UCSD-AML1 (cell line): ENCODE data around the gene ZDHHC11.
"Not testable (repeated sequence)": the region's sequence is repeated elsewhere in the genome, so short reads cannot be mapped to it uniquely, and the experiment has no call there.

ENCODE experiments used
- DNase-seq: peaks from one replicate; lab custom pipeline; 2025; ENCODE audit not compliant: unreplicated experiment; lab: John Stamatoyannopoulos, UW

Gene ZDHHC11

DNA sequence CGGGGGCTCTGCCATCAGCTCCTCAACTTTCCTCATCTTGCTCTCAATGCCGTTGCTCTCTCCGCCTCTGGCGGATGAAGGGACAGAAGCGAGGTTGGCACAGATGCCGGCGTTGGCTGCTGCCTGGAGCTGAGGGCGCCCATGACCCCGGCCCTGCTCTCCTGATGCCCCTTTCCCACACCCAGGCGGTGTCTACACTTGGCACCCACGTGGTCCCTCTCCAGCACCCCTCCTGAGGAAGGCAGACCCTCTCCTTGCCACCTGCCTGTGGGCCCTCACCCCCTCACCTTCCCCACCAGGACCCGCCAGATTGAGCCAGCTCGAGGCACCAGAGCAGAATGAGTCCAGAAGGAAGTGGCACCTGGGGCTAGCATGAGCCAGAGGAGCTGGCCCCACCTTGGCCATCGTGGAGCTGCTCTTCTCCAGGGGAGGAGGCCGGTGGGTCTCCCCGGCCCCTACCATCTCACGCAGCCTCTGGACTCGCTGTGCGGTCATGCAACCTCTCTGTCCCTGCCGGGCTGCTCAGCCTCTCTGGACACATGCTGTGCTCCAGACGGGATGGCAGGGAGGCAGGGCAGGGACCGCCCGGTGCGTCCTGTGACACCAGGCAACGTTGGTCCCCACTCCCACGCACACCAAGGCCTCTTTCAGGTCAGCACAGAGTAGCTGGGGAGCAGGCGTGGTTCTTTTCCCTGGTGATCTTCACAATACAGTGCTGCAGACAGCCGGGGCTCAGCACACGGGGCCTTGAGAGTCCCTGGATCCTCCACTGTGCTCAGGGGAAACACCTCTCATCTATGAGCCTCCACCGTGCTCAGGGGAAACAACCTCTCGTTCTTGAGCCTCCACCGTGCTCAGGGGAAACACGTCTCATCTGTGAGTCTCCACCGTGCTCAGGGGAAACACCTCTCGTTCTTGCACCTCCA lies 4.8 kb downstream of the ZDHHC11 start:
- DNase-seq: not testable (repeated sequence)

- not testable (repeated sequence) for DNase-seq
Measured at GRCh38 chr5:845031-845675, 5.6 kb downstream of the ZDHHC11 start.

GRCh38 chr5:844426-844825 lies 6.4 kb downstream of the ZDHHC11 start:
- not testable (repeated sequence) for DNase-seq

GRCh38 chr5:843926-844325 lies 6.9 kb downstream of the ZDHHC11 start:
- not testable (repeated sequence) for DNase-seq

- not testable (repeated sequence) for DNase-seq
Measured at GRCh38 chr5:843371-843770, 7.4 kb downstream of the ZDHHC11 start.

GRCh38 chr5:842402-843221 lies 8.2 kb downstream of the ZDHHC11 start:
- not testable (repeated sequence) for DNase-seq

DNA sequence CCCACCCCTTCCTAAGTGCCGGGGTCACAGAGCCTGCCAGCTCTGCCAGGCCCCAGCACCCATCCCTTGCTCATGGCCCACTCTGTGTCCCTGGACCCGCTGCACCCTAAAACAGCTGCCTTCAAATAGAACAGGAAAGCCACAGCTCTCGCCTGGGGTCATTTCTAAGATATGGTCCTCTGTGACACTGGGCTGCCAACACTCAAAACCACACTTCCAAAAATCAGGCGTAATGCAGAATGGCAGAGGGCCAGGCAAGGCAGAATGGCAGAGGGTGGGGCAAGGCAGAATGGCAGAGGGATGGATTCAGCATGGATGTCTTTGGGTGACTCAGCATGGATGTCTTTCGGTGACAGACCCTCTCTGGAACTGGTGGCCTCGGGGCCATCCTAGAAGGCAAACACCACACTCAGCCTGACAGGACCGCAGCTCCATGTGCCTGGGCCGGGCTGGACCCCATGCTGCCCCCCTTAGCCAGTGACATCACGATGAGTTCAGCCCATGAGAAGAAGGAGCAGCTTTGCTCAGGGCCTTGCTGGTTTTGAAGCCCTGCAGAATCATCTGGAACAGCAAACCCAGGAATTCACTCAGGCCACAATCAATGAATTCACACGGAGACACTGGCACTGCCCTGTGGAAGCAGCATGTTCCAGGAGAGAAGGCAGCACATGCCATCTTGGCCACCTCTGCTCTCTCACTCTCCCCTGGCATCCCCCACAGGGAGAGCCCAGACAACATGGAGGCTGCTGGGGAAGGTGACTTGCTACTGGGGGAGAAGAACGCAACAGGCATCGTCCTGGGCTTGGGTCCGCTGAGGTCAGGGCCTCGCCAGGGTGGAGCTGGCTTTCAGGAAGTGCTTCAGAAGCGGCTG lies 9.0 kb downstream of the ZDHHC11 start:
- DNase-seq: not testable (repeated sequence)

GRCh38 chr5:840974-841435 lies 9.8 kb downstream of the ZDHHC11 start:
- not testable (repeated sequence) for DNase-seq

DNA sequence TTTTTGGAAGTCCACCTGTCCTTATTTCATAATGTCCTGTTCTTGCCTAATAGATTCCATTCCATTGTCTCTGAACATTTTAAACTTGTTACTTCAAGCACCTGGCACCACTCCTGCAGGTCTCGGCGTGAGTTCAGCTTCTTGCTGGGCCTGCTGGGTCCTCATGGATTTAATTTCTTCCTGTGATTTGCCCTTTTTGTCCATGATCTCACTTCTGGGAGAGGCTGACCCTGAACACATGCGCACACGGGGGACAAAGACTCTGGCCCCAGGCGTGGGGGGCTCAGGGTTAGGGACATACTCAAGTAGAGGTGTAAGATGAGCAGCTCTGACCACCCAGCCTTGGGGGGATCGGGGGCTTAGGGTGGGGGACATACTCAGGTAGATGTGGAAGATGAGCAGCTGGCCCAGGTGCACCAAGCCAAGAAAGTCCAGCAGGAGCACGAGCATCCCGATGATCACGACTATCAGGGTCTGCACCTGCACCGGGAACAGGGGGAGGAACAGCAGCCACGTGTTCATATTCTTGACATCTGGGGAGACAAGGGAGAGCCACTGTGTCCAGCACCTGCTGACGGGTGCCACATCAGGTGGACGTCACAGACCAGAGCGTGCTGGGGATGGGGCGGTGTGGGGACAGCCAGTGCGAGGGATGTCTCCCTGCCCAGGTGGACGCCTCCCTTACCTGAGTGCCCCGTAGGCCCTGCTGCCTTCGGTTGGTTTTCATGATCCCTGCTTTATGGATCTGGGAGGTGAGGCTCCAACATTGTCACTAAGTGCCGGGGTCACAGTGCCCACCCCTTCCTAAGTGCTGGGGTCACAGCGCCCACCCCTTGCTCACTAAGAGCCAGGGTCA lies 10.4 kb downstream of the ZDHHC11 start:
- DNase-seq: not testable (repeated sequence)

GRCh38 chr5:838431-838851 lies 12.3 kb downstream of the ZDHHC11 start:
- DNase-seq: not testable (repeated sequence)

GRCh38 chr5:837621-838121 lies 13.1 kb downstream of the ZDHHC11 start:
- not testable (repeated sequence) for DNase-seq

DNA sequence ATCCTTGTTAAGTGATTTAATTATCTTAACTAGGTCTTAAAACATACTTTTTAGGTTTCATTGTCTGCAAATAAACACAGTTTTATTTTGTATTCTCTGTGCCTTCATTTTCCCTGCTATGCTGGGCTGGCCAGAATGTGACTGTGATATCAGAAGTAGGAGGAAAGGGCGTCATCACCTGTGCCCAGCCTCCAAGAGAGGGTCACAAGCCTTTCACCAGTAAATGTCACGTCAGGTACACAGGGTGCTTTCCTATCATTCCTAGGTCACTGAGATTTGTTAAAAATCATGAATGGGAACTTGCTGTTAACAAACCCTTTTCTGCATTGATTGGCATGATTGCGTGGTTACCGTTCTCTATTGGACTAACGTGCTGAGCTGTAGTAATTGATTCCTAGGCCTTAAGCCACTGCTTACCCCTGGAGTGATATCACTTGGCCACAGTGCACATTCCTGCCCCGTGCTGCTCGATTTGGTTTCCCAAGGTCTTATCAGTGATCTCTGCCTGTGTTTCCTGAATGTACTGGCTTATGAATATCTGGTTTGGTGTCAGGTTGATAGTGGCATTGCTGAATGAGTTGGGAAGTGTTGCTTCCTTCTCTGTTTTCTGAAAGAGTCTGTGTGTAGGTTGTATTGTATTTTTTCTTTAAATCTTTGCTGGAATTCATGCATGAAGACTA lies 14.7 kb downstream of the ZDHHC11 start:
- DNase-seq: not testable (repeated sequence)

- not testable (repeated sequence) for DNase-seq
Measured at GRCh38 chr5:834013-834412, 16.8 kb downstream of the ZDHHC11 start.

- not testable (repeated sequence) for DNase-seq
Measured at GRCh38 chr5:828194-828593, 22.6 kb downstream of the ZDHHC11 start.

- DNase-seq: not testable (repeated sequence)
Measured at GRCh38 chr5:825544-825943, 25.2 kb downstream of the ZDHHC11 start.

GRCh38 chr5:821504-821903 lies 29.3 kb downstream of the ZDHHC11 start:
- DNase-seq: no peak

DNA sequence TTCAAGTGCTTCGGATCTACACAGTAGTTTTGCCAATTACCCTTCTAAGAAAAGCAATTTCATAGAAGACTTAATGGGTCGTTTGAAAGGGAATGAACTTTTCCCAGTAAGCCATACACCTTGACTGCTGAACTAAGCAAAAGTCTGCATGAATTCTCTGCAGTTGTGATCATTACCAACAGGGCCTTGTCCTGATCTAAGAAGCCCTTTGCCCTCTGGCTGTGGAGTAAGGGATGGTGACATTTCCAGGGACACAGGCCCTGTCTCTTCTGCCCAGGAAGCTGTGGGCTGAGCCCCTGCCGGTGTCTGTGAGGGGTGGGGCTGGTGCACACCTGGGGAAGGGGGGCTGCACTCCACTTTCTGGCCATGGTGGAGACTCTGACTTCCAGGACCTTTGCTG lies 30.5 kb downstream of the ZDHHC11 start:
- DNase-seq: no peak

DNA sequence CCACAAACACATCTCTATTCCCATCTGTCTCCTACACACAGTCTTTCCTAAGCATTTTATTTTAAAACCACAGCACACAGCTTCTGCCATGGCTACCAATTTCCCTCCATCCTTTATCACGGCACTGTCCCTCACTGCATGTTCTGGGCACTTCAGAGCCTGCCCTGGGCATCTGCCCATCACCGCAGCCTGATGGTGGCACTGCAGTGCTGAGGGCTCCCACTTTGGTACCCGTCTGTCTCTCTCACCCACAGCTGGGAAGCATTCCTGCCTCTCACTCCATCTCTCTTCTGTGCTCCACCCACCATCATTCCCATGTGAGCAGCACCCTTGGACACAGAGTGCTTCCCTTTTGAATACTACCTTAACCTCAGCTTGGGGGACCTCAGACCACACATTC lies 31.7 kb downstream of the ZDHHC11 start:
- no peak for DNase-seq
